Iris pigment epithelial cell (primary cell): ENCODE measurements around the gene PID1.
A peak's percentile ranks its signal among the peaks of the same experiment; 100 is the strongest.

Experiments used
- DNase-seq: peaks from one replicate; pipeline ENCODE4 v3.0.0-alpha.2; 2011; ENCODE audit warnings: low read depth

The PID1 gene

GRCh38 chr2:229164545-229165249, 106.4 kb downstream of the PID1 start:
- DNase-seq: peak; percentile 48

GRCh38 chr2:229163893-229164292, 107.2 kb downstream of the PID1 start:
- no peak for DNase-seq

GRCh38 chr2:229162015-229162414, 109.1 kb downstream of the PID1 start:
- no peak for DNase-seq

DNA sequence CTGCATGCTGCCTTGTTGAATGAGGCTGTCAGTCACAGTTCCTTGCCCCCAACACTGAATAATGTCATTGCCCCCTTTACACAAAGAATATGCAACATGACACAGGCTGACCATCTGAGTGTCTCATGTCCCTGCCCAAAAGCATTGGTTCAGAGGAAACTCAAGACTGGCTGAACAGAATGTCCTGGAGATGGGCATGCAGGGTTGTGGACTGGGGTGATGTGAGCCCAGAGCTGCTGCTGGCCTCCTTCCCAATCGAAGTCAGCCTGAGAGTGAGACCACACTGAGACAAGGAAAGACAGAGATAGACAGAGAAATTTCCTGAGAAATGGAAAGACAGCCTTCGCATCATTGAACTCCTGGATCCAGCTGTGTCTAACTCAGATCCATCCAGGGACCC, 110.1 kb downstream of the PID1 start:
- DNase-seq: no peak

- DNase-seq: no peak
These were observed 110.9 kb downstream of the PID1 start for GRCh38 chr2:229160180-229160579.

DNA sequence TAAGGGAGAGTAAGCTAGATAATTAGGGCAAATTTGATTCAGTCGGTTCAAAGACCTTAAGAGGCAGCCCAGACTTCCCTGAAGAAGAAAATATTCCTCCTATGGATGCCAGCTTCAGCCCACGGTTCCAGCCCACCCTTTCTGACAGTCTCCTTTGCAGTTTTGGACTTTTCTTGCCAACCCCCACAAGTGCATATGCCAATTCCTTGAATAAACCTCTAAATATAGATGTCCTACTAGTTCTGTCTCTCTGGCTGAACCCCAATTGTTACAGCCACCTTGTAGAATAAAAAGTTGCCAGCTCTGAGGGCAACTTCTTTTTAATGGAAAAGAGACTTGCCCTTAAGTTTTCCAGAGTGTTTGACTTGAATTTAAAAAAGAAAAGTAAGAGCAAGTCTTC, 111.7 kb downstream of the PID1 start:
- DNase-seq: no peak

GRCh38 chr2:229154381-229154780, 116.7 kb downstream of the PID1 start:
- DNase-seq: peak; percentile 82

DNA sequence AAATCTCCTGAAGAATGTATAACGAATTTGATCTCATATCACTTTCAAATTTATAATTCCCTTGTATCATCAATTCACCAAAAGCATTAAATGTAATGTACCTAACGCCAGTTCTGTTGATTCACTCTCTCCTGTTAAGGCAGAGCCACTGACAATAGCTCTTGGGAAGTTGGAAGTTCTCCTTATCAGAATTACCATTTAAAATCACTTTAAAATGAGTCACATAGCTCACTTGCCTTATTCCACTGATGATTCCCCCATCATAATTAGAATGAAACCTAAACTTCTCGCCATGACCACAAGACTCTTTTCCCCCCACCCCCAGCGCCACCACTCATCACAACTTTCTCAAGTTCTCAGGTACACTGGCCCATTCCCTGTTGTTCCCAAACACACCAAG, 117.1 kb downstream of the PID1 start:
- DNase-seq: peak; percentile 9

GRCh38 chr2:229153267-229153666, 117.8 kb downstream of the PID1 start:
- DNase-seq: no peak

DNA sequence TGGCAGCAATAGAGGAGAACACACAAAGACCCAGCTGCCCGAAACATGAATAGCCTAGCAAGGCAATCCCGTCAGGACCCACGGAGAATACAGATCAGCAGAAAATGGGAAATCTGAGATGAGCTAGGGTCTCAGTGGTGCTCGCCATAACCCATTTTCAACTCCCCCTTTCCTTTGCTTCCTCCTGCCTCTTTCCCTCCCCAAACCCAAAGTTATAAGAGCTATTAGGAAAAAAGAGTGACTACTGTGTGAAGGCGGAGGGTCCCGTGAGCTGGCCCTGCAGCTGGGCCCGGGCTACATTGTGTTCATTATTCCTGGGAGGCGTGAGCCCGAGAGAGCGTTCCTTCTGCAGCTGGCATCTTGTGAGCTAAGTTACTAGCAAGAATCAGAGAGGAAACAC, 118.4 kb downstream of the PID1 start:
- no peak for DNase-seq

- no peak for DNase-seq
These were observed 120.8 kb downstream of the PID1 start for GRCh38 chr2:229150317-229150716.

GRCh38 chr2:229141424-229142025, 129.6 kb downstream of the PID1 start:
- DNase-seq: peak; percentile 84

- no peak for DNase-seq
These were observed 133.4 kb downstream of the PID1 start for GRCh38 chr2:229137639-229138038.

GRCh38 chr2:229137066-229137465, 134.0 kb downstream of the PID1 start:
- no peak for DNase-seq

DNA sequence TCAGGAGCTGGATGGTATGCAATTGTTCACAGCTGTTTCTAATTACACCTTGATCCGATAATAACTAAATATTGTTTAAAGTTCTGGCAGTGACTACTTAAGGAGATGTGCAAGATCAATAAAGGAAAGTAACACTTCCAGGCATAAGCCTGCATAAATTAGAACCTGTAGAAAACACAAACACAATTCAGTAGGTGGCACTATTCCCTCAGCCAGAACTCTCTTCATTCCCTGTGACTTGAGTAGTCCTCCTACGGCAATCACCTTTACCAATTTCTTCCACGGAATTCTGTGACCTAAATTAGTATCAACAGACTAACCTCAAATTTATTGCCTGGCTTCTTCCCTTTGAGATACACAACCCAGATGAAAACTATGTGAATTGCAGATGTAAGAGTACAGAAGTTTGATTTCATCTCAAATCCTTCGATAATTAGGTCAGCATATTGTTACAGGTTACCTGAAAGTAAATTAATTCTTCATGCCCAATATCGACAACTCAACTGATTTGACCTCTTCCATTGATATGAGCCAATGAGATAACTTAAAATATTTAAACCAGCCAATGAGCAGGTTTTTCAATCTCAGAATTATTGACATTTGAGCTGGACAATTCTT, 137.8 kb downstream of the PID1 start:
- peak; percentile 66 for DNase-seq

GRCh38 chr2:229132236-229132635, 138.9 kb downstream of the PID1 start:
- DNase-seq: no peak

GRCh38 chr2:229130522-229130921, 140.6 kb downstream of the PID1 start:
- peak; percentile 2 for DNase-seq

DNA sequence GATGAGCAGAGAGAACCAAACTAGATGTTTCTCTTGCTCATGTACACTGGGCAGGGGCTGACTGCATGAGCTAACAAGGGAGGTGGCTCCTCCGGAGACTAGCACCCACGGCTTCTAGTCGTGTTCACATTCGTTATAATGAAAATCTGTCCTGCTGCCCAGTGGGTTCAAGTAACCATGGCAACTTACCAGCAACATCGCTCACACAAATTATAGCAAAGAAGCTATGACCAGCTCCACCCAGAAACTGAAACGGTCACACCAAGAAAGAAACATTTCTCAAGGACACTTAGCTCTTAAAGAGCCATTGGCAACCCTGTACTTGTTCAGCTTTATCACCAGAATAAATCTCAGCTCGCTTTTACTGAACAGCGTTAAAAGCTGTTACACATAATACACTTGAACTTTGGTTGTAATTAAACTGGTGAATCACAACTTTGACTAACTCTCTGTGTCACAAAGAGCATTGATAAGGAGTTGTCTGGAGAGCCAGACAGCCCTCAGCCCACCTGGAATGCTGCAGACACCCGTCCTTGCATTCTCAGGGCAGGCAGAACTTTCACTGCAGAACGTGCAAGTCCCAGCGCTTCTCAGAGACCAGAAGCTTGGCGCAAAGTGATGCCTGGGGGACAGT, 141.2 kb downstream of the PID1 start:
- peak; percentile 6 for DNase-seq

DNA sequence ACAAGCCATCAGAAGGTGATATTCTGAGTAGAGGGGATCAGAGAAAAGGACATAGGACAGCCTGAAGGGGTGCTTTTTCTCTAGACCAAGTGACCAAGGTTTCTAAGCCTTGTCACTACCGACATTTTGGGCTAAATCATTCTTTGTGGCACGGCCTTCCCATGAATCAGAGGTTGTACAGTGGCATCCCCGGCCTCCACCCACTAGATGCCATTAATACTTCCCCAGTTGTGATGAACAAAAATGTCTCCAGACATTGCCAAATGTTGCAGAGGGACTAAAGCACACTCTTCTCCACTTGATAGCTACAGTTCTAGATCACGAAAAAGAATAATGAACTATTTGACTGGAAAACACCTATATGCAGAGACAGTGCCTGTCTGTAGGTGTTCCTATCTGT, 143.6 kb downstream of the PID1 start:
- no peak for DNase-seq

DNA sequence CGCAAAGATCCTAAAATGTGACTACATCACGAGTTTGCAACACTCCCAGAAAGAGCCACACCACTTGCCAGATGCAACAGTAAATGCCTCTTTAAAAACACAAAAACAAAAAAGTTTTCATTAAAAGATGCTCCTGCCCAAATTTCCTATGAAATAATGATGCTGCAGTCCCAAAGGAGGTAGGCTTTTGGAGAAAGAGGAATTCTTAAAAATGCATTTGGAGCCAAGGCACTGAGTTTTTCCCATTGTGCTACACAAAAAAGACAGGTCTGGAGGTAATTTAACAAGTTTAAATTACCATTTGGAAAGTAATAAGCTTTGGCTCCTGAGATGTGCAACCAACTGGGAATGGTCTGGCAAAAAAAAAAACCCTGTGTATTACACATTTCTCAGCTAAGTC, 145.0 kb downstream of the PID1 start:
- DNase-seq: no peak

DNA sequence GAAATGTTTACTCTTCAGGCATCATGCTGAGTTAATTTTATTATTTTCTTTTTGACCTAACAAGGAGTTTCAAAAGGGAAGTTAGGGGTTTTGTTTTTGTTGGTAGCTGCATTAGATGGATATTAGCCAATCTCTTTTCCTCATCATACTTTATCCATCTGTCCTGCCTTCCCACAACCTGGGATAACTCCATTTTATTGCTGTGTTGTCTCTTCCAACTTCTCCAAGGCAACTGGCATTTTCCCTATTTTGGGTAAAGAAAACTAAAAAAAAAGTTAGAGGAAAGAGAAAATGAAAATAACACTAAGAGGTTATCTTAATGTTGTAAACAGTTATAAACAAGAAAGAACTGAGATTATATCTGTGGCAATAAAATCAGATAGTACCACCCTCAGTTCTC, 147.0 kb downstream of the PID1 start:
- DNase-seq: no peak

GRCh38 chr2:229118927-229119326, 152.2 kb downstream of the PID1 start:
- no peak for DNase-seq

- peak; percentile 13 for DNase-seq
These were observed 152.8 kb downstream of the PID1 start for GRCh38 chr2:229118336-229118735.
